Measurements from ENCODE around the gene ZBTB20. TPM values are rescaled to one million over a fixed set of nuclear protein-coding genes. Genes with fewer than 3 reads are reported as not detected.

Gene ZBTB20
- total RNA-seq, 1 donor from 2014 or later, result 1.6 TPM

DNA sequence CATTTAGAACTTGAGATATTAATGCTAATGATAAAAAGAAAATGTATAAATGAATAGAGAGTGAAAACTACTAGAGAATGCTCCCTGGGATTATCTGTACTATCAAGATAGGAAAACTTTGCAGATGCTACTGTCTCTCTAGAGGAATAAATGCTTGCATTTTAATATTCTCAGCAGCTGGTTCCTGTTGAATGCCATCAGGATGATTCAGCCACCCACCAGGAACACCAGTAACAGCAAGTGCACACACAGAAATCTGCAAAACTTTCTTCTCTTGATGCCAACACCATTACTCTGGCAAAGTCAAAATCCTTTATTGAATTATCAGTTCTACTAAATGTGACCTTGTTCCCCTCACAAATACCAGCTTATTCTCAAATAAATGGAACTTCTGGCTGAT, 704.8 kb downstream of the ZBTB20 start:
- no peaks in the 10 kb centered on the region for H3K36me3 Mint-ChIP-seq (ENCODE audit: low read depth)
- H3K4me3 Mint-ChIP-seq, result no peak overlapping the region
- H3K9me3 Mint-ChIP-seq, result no peaks in the 10 kb centered on the region
- DNase-seq, result no peak
- H3K4me1 Mint-ChIP-seq, result no peaks in the 10 kb centered on the region
- H3K27me3 Mint-ChIP-seq, result no peaks in the 10 kb centered on the region
- H3K27ac Mint-ChIP-seq, result no peak overlapping the region
- intact Hi-C loops (cut with micrococcal nuclease), result no loop called here

DNA sequence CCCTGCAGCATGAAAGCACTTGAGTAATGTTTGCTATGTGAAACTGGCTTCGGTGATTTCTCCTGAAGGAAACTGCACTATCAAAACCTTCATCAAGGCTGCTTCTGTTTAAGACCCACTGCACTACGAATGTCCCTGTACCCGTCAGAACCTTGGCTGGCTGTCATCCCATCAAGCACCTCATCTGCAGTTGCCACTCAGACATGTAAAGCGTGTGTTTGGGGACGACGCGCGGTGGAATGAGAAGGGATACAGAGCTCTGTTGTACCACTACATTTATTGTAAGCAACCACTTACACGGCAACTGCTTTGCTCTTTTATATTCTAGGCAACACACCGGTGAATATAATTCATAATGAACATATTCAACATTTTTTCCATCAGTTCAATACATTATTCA, 705.7 kb downstream of the ZBTB20 start:
- H3K4me1 Mint-ChIP-seq, result no peaks in the 10 kb centered on the region
- H3K9me3 Mint-ChIP-seq, result no peaks in the 10 kb centered on the region
- H3K4me3 Mint-ChIP-seq, result no peak overlapping the region
- intact Hi-C loops (cut with micrococcal nuclease), result no loop called here
- H3K36me3 Mint-ChIP-seq (ENCODE audit: low read depth), result no peaks in the 10 kb centered on the region
- no peak overlapping the region for H3K27ac Mint-ChIP-seq
- DNase-seq, result no peak
- no peaks in the 10 kb centered on the region for H3K27me3 Mint-ChIP-seq

DNA sequence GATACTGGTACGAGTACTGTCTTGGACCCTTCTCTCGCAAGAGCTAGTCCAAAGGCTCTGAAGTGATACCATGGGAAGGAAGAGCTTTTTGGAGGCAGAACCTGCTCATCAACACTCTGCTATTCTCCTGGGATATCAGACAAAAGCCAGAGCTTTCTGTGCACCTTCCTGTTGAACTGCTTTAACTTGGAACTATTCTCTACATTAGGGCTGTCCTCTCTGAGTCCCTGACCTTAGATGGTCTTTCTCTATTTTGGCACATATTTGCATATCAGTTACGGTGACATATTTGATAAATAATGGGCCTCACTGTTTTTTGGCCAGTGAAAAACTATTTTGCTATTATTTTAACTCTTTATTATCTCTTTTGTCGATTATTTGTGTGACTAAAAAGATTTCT, 706.4 kb downstream of the ZBTB20 start:
- H3K4me3 Mint-ChIP-seq, result no peak overlapping the region
- no peak overlapping the region for H3K27ac Mint-ChIP-seq
- no peak for DNase-seq
- intact Hi-C loops (cut with micrococcal nuclease), result no loop called here
- no peaks in the 10 kb centered on the region for H3K4me1 Mint-ChIP-seq
- no peaks in the 10 kb centered on the region for H3K36me3 Mint-ChIP-seq (ENCODE audit: low read depth)
- no peaks in the 10 kb centered on the region for H3K9me3 Mint-ChIP-seq
- H3K27me3 Mint-ChIP-seq, result no peaks in the 10 kb centered on the region

DNA sequence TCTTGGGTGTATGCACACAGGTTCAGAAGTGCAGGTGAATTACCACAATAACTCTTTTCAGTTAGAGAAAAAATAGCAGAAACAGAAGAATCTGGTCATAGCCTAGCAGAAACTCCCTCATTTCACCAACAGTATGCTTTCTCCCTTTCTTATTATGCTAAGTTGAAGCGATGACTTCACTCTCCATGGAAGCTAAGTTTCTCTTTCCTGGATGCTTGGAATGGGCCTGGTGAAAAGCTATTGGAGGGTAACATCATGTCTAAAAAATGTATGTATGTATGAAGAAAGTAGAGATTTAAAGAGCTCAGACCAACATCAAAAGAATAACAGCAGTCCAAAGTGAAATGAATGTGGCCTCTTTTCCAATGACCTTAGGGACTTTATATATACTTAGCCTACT, 707.8 kb downstream of the ZBTB20 start:
- H3K27ac Mint-ChIP-seq, result no peak overlapping the region
- no peaks in the 10 kb centered on the region for H3K27me3 Mint-ChIP-seq
- no peaks in the 10 kb centered on the region for H3K36me3 Mint-ChIP-seq (ENCODE audit: low read depth)
- H3K9me3 Mint-ChIP-seq, result no peaks in the 10 kb centered on the region
- no peaks in the 10 kb centered on the region for H3K4me1 Mint-ChIP-seq
- intact Hi-C loops (cut with micrococcal nuclease), result no loop called here
- DNase-seq, result no peak
- H3K4me3 Mint-ChIP-seq, result no peak overlapping the region

DNA sequence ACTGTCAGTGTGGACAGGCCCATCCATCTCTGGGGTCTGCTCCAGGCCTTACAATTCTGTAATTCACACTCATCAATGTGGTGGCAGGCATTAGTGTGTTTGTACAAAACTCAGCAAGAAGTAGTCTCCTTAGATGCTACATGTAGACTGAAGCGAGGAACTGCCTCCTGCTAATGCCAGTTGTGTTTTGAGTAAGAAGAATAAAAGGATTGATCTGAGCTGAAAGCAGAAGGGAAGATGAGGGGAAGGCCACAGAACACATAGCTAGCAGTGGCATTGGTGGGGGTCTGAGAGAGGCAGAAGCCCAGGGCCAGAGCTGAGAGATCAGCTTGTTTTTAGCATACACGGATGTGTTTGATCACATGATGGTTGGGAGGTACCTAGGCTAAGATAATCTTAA, 709.2 kb downstream of the ZBTB20 start:
- H3K27ac Mint-ChIP-seq, result no peak overlapping the region
- no peaks in the 10 kb centered on the region for H3K36me3 Mint-ChIP-seq (ENCODE audit: low read depth)
- DNase-seq, result no peak
- no peak overlapping the region for H3K4me3 Mint-ChIP-seq
- no peaks in the 10 kb centered on the region for H3K9me3 Mint-ChIP-seq
- no peaks in the 10 kb centered on the region for H3K4me1 Mint-ChIP-seq
- H3K27me3 Mint-ChIP-seq, result peaks cover 2% of the 10 kb centered on the region
- intact Hi-C loops (cut with micrococcal nuclease), result no loop called here

DNA sequence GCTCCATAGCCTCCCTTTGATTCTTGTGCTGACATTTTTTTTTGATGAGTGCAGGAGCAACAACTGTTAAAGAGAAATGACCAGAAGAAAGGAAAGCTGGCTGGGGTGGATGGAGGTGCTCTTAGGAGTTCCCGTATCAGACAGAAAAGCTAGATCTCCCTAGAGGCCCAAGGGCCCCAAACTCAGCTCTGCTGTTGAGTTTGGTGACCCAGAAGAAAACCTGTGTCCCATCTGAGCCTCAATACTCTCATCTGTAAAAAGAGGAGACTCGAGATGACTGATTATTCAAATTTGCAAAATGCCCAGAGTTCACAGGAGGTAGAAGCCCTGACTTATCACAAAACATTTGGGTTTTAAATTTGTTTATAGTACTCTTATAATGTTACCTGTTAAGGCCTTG, 710.9 kb downstream of the ZBTB20 start:
- no peaks in the 10 kb centered on the region for H3K9me3 Mint-ChIP-seq
- no peaks in the 10 kb centered on the region for H3K4me1 Mint-ChIP-seq
- H3K27ac Mint-ChIP-seq, result no peak overlapping the region
- H3K27me3 Mint-ChIP-seq, result peaks cover 2% of the 10 kb centered on the region
- no peak for DNase-seq
- no peak overlapping the region for H3K4me3 Mint-ChIP-seq
- no peaks in the 10 kb centered on the region for H3K36me3 Mint-ChIP-seq (ENCODE audit: low read depth)
- intact Hi-C loops (cut with micrococcal nuclease), result no loop called here

DNA sequence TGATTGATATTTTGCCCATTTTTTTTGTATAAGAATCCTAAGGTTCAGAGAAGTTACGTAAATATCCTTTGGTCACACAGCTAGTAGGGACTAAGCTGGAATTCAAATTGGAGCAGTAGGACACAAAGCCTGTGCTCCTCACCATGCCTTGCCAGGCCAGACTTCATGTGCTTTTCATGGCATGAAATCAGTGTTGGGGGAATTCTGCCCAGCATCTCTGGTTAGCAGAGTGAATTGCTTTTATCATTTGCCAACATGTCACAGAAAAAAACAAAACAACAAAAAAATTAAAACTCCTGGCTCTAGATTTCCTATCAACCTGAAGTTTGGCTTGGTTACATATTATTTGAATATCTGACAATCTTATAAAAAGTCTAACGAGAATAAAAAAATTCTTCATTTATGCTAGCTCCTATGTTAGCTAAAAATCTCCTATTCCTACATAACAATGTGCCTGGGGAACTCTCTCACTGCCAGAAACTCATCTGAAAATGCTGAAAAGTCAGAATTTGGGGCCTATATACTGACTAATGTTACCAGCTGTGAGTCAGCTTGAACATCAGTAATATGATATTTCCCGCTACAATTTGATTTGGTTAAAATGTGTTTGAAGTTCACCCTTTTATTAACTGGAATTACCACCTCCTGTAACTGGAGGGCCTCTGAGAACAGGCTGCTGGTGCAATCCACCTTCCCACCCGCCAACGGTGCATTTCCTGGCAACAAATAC, 711.5 kb downstream of the ZBTB20 start:
- Mint-ChIP-seq H3K4me3 (no peak overlapping the region), H3K9me3 (no peaks in the 10 kb centered on the region), H3K27me3 (peaks cover 2% of the 10 kb centered on the region), H3K4me1 (no peaks in the 10 kb centered on the region), H3K36me3 (ENCODE audit: low read depth) (no peaks in the 10 kb centered on the region), H3K27ac (no peak overlapping the region)
- intact Hi-C loops (cut with micrococcal nuclease), result no loop called here
- DNase-seq, result no peak

DNA sequence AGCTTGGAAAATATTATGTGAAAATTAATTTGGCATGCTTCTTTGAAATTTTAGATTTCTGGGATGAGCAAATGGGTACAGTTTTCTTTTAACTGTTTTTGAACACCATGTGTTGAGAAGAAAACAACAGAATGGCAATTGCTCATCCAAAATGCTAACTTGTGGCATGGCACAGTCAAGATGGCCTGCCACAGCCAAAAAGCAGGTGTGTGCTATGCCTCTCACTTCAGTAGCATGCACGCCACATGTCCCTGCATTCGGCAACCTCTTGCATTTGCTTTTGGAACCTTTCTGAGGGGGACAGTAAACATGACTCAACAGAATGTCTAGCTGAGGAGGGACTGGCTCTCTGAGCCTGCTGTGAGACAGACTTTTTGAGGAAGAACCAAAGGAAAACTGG, 714.8 kb downstream of the ZBTB20 start:
- peaks cover 2% of the 10 kb centered on the region for H3K27me3 Mint-ChIP-seq
- H3K27ac Mint-ChIP-seq, result no peak overlapping the region
- no peak overlapping the region for H3K4me3 Mint-ChIP-seq
- H3K36me3 Mint-ChIP-seq (ENCODE audit: low read depth), result no peaks in the 10 kb centered on the region
- H3K4me1 Mint-ChIP-seq, result no peaks in the 10 kb centered on the region
- no peak for DNase-seq
- intact Hi-C loops (cut with micrococcal nuclease), result no loop called here
- no peaks in the 10 kb centered on the region for H3K9me3 Mint-ChIP-seq

DNA sequence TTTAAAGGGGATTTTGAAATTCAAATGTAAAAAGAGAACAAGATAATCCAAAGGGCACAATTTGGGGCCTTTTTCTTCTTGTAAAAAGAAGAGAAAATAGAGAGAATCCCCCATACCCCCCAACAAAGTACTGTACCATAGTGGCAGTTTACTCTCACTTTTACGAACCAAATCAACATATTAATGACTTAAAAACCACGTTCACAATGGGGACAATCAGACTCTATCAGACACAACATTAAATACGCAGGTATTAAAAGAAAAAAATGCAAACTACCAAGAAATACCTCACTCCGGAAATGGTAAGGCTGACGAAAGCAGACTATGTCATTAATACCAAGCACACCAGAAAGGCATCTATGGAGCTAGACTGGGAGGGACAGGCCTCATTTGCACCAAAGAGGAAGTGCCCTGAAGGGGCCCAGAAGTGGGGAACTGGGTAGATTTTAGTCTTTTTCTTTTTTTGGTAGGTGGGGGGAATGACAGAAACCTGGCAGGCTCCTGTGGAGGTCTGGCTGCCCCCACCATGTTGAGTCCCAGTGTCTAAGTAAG, 719.0 kb downstream of the ZBTB20 start:
- no peaks in the 10 kb centered on the region for H3K27me3 Mint-ChIP-seq
- no peaks in the 10 kb centered on the region for H3K36me3 Mint-ChIP-seq (ENCODE audit: low read depth)
- DNase-seq, result no peak
- intact Hi-C loops (cut with micrococcal nuclease), result no loop called here
- no peak overlapping the region for H3K4me3 Mint-ChIP-seq
- no peaks in the 10 kb centered on the region for H3K9me3 Mint-ChIP-seq
- H3K27ac Mint-ChIP-seq, result no peak overlapping the region
- H3K4me1 Mint-ChIP-seq, result no peaks in the 10 kb centered on the region

DNA sequence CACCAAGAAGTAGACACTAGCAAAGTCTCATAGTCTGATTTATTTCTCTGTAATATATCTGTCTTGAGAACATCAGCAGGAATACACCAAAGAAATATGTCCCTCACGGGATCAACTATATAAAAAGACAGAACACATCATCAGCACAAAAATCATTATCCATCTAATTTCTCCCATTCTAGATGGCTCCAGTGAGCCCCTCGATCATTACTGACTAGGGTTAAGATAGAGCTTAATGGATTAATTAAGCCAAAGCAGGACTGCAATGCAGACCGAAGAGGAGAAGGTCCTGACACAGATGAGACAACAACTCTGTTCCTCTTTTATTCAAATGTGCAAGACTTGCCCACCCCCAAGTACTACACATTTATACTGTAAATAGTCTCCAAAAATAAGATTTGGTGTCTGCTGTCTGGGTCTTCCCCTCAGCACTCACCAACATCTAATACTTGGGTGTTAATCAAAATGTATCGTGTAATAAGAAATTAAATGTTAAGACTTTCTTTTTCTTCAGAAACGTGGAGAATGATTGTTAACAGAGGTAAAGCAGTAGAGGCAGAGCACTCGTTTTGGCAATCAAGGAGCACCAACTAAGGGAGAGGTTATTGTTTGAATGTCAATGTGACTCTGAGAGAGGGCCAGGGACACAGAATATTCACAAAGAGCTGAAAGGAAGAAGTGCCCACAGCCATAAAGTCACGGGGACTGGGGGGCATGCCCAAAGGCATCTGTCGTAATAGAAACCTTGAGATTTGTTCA, 719.6 kb downstream of the ZBTB20 start:
- intact Hi-C loops (cut with micrococcal nuclease), result no loop called here
- no peak overlapping the region for H3K27ac Mint-ChIP-seq
- no peak for DNase-seq
- no peaks in the 10 kb centered on the region for H3K36me3 Mint-ChIP-seq (ENCODE audit: low read depth)
- no peaks in the 10 kb centered on the region for H3K9me3 Mint-ChIP-seq
- H3K4me1 Mint-ChIP-seq, result no peaks in the 10 kb centered on the region
- H3K27me3 Mint-ChIP-seq, result no peaks in the 10 kb centered on the region
- H3K4me3 Mint-ChIP-seq, result no peak overlapping the region

DNA sequence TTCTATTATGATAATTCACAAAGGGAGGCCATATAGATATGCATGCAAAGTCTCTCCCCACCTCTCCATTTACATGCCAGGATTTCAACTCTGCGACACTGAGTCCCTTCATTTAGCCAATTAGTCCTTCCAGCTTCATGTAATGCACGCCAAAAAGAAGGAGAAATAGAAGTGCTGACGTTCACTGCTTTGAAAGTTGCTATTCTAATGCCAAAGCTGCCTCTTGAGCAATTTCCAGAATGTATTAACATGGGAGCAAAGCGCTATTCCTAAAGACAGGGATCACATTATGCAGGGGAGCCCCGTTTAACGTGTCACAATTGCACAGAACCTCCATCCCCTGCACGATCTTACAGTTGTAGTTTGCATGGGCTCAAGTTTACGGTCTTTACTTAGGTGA, 722.8 kb downstream of the ZBTB20 start:
- DNase-seq, result no peak
- no peaks in the 10 kb centered on the region for H3K27me3 Mint-ChIP-seq
- intact Hi-C loops (cut with micrococcal nuclease), result no loop called here
- H3K36me3 Mint-ChIP-seq (ENCODE audit: low read depth), result no peaks in the 10 kb centered on the region
- H3K4me1 Mint-ChIP-seq, result no peaks in the 10 kb centered on the region
- H3K27ac Mint-ChIP-seq, result no peak overlapping the region
- no peak overlapping the region for H3K4me3 Mint-ChIP-seq
- no peaks in the 10 kb centered on the region for H3K9me3 Mint-ChIP-seq

DNA sequence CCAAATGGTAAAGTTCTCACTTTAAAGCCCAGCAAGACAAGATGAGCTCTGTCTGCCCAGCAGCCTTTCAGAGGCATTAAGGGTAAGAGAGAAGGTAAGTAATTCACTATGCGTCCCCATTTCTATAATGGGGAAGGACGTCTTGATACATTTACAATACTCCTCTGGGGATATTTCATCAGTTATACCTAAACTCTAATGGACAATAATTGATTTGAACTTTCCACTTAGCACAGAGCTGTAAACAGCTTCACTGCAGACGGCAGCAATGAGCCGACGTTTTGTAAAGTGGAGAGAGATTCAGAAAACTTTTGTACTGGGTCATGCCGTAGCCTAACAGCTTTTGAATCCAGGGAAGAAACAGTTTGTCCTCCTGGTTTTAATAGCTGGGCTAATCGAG, 725.9 kb downstream of the ZBTB20 start:
- H3K4me1 Mint-ChIP-seq, result peaks cover 15% of the 10 kb centered on the region
- intact Hi-C loops (cut with micrococcal nuclease), result no loop called here
- no peak overlapping the region for H3K27ac Mint-ChIP-seq

DNA sequence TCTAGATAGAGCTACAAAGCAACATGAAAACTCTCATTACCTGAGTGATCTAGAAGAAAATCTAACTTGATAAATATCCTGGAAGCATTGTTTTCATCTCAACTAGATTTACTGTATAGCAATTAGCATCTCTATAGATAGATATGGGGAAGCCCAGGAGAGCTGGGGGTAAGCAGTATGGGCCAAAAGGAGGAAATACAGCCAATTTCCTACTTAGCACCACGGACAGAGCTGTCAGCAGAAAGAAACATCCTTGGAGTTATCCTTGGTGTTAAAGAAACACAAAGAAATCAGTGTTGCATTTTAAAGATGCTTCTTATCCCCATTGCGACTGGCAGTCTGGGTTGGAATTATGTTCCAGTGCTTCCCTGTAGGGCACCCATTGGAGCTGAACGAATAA, 727.0 kb downstream of the ZBTB20 start:
- no peak for DNase-seq

More for the DNA sequence above, 725.9 kb downstream of the ZBTB20 start:
- Mint-ChIP-seq H3K36me3 (ENCODE audit: low read depth) (no peaks in the 10 kb centered on the region), H3K4me3 (no peak overlapping the region), H3K27me3 (no peaks in the 10 kb centered on the region), H3K9me3 (no peaks in the 10 kb centered on the region)
- DNase-seq, result no peak

DNA sequence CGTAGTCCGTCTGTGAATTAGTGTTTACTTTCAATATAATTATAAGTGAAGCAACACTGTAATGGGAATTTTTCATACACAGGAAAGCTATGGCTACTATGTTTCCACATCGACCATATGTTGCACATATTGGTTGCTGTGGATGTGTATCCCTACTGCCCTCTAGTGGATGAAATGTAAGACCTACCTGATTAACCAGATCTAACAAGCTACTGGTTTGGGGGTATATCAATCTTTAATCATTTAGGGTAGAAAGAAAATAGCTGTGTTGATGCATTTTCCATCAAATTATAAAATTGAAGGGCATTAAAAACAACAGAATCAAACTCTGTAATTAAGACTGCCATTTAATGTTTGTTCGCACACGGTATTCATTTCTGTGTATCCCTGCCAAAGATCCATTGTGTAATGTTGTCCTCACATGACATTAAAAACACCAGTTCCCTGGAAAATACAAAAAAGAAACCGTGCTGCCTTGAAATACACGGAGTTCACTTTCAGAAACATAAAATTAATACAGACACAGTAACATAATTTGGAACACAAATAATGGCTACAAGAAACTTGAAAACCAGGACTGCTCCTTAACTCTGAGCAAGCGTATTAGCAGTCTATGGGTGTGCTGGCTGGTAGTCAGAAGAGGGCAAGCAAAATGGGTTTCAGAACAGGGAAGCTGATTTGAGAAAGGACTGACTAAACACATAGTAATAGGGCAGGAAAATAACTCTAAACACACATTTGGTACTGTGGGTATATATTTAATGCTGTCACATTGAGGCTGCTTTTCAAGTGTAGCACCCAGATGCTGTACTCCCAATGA, 728.2 kb downstream of the ZBTB20 start:
- Mint-ChIP-seq H3K4me1 (peaks cover 18% of the 10 kb centered on the region), H3K27me3 (no peaks in the 10 kb centered on the region), H3K36me3 (ENCODE audit: low read depth) (no peaks in the 10 kb centered on the region), H3K27ac (peak overlapping the region; percentile 76), H3K4me3 (no peak overlapping the region), H3K9me3 (no peaks in the 10 kb centered on the region)
- peak; percentile 68 for DNase-seq
- intact Hi-C loops (cut with micrococcal nuclease), result loop anchor here (1.0 to 10.0 kb wide), 8 partner anchors 36 to 726 kb away; partner anchors contain the start of genes ATP6V1A, NAA50 and ZBTB20

More for the DNA sequence above, 727.0 kb downstream of the ZBTB20 start:
- peaks cover 15% of the 10 kb centered on the region for H3K4me1 Mint-ChIP-seq
- H3K27ac Mint-ChIP-seq, result no peak overlapping the region
- intact Hi-C loops (cut with micrococcal nuclease), result no loop called here
- H3K27me3 Mint-ChIP-seq, result no peaks in the 10 kb centered on the region
- H3K36me3 Mint-ChIP-seq (ENCODE audit: low read depth), result no peaks in the 10 kb centered on the region
- no peak overlapping the region for H3K4me3 Mint-ChIP-seq
- no peaks in the 10 kb centered on the region for H3K9me3 Mint-ChIP-seq
